Limb (tissue), 2 donors: ENCODE measurements around the gene TRIM68.

Experiments used
- DNase-seq, 2 donors: peaks; one replicate each; pipeline ENCODE4 v3.0.0-alpha.2; 2016; ENCODE audit errors: extremely low spot score in 2 of 2

TRIM68 gene, protein sequence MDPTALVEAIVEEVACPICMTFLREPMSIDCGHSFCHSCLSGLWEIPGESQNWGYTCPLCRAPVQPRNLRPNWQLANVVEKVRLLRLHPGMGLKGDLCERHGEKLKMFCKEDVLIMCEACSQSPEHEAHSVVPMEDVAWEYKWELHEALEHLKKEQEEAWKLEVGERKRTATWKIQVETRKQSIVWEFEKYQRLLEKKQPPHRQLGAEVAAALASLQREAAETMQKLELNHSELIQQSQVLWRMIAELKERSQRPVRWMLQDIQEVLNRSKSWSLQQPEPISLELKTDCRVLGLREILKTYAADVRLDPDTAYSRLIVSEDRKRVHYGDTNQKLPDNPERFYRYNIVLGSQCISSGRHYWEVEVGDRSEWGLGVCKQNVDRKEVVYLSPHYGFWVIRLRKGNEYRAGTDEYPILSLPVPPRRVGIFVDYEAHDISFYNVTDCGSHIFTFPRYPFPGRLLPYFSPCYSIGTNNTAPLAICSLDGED

GRCh38 chr11:4607781-4608666 is at the start of gene TRIM68:
Gene TRIM68, minus strand, starts transcription at chr11:4608231. Its CDS starts 2,727 bp downstream, at chr11:4605504.
- DNase-seq, result peak; percentile 96 to 97

DNA sequence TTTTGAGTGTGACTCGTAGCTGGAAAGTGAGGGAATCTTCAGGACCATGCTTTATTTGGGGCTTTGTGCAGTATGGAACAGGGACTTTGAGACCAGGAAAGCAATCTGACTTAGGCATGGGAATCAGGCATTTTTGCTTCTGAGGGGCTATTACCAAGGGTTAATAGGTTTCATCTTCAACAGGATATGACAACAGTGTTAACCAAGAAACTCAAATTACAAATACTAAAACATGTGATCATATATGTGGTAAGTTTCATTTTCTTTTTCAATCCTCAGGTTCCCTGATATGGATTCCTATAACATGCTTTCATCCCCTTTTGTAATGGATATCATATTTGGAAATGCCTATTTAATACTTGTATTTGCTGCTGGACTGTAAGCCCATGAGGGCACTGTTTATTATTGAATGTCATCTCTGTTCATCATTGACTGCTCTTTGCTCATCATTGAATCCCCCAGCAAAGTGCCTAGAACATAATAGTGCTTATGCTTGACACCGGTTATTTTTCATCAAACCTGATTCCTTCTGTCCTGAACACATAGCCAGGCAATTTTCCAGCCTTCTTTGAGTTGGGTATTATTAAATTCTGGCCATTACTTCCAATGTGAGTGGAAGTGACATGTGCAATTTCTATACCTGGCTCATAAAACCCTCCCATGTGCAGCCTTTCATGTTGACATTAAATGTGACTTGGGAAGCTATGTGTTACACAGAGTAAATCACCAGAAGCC is 46.8 kb upstream of the TRIM68 start:
- no peak for DNase-seq

GRCh38 chr11:4647766-4648165 is 39.7 kb upstream of the TRIM68 start:
- DNase-seq, result no peak

DNA sequence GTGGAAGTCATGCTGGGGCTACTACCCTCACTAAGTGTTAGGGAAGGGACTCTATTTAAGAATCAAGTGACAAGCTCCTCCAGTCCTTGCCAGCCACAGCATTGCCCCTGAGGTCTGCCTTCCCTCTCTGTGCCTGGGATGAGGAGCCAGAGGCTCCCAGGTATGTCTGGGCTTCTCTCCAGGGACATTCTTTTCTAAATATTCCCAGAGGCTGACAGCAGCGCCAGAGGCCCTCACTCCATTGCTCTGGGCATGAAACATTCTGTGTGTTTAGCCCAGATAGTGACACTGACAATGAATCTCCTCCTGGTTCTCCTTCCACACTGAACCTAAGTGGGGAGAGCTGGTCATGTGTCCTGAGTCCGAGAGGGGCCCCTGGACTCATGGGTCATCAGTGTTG is 37.9 kb upstream of the TRIM68 start:
- DNase-seq, result no peak

DNA sequence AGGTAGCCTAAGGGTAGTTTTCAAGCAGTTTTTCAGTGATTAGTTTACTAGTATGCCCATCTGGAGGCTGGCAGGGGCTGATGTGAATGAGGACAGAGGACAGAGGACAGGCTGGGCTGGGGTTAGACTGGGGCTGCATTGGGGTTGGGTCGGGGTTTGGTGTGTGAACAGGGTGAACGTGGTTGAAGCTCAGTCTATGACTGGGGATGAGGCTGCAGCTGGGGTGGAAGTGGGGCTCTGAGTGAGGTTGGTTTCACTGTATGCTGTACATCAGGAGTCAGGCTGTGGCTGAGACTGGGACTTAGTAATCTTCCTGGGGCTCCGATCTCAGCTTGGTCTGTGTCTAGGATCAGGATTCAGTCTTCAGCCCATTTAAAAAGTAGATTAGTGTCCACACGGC is 36.2 kb upstream of the TRIM68 start:
- DNase-seq, result no peak

DNA sequence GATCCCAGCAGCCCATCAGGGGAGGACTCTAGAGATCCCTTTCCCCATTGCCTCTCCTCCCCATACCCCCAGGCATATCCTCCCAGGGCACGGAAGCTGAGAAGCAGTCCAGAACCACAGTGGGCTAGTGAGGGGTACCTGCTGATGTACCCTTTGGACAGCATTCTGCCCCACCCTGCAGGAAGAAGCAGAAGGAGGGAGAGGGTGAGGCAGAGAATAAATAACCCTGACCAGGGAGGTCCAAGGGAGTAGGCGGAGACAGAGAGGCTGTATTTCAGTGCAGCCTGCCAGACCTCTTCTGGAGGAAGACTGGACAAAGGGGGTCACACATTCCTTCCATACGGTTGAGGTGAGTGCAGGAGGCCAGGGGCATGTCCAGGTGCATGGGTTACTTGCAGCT is 35.7 kb upstream of the TRIM68 start, which contains the start of gene OR51E1:
OR51E1 (plus strand) TSS at position 301 of the 400 bp plus-strand sequence. CDS start 8,545 bp downstream, outside the sequence.
- DNase-seq, result no peak

DNA sequence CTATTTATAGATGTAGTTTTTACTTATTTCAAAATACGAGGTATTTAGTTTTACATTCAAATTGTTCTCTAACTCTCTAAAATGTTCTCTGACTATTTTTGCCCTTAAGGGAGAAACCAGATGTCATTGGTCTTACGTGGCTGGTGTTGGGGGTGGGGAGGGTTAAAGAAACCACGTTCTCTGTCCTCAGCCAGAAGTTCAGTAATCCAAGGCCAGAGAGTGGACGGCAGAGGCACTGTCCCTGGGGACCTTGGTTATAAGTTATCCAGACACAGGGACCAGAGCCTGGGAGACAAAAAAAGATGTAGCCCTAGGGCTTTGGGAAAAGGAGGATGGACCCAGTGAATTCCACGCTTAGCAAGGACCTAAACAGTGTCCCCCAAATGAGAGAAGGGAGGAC is 35.0 kb upstream of the TRIM68 start:
- DNase-seq, result no peak

- no peak for DNase-seq
Observed at GRCh38 chr11:4642043-4642442, 34.0 kb upstream of the TRIM68 start.

GRCh38 chr11:4641501-4641900 is 33.5 kb upstream of the TRIM68 start:
- no peak for DNase-seq

DNA sequence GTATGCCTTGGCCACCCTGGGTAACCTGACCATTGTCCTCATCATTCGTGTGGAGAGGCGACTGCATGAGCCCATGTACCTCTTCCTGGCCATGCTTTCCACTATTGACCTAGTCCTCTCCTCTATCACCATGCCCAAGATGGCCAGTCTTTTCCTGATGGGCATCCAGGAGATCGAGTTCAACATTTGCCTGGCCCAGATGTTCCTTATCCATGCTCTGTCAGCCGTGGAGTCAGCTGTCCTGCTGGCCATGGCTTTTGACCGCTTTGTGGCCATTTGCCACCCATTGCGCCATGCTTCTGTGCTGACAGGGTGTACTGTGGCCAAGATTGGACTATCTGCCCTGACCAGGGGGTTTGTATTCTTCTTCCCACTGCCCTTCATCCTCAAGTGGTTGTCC is 31.9 kb upstream of the TRIM68 start:
- DNase-seq, result no peak

DNA sequence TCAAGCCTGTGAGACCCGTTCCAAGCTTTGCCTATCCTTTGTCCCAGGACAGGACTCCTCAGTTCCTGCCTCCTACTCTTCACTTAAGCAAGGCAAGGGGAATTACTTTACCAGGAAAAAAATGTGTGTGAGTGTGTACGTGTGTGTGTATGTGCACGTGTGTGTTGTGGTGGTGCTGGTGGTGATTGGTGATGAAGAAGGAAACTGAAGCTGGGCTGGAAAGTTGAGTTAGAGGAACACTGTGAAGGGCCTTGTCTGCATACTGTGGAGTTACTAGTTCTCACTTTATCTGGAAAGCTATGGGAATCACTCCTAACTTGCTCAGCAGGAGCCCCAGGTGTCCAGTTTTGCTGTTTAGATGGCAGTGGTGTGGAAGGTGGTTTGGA is 29.6 kb upstream of the TRIM68 start:
- DNase-seq, result no peak

GRCh38 chr11:4636962-4637661 is 29.1 kb upstream of the TRIM68 start, which contains the start of gene OR51D1:
Gene OR51D1, plus strand, starts transcription at chr11:4637477. Its CDS starts 2,314 bp downstream, at chr11:4639791.
- peak; percentile 74 to 82 for DNase-seq

- DNase-seq, result no peak
Observed at GRCh38 chr11:4636136-4636535, 28.1 kb upstream of the TRIM68 start.

GRCh38 chr11:4626207-4627099 is 18.4 kb upstream of the TRIM68 start:
- DNase-seq, result peak; percentile 36 to 77

DNA sequence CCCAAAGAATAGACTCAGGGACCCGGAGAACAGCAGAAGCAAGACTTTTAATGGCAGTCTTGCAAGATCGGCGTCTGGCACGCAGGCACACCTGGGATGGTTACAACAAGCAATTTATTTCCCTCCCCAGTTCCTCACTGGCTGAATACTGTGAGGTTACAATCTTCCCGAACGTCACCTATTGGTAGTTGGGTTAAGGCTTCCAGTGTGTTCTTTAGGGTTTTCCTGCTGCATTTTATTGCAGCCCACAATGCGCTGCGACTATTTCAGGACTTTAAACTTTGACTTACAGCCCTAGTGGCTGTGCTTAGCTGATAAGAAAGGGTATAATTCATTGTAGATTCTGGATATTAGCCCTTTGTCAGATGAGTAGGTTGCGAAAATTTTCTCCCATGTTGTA is 11.5 kb upstream of the TRIM68 start:
- DNase-seq, result no peak

GRCh38 chr11:4615856-4616444 is 7.9 kb upstream of the TRIM68 start:
- no peak for DNase-seq

DNA sequence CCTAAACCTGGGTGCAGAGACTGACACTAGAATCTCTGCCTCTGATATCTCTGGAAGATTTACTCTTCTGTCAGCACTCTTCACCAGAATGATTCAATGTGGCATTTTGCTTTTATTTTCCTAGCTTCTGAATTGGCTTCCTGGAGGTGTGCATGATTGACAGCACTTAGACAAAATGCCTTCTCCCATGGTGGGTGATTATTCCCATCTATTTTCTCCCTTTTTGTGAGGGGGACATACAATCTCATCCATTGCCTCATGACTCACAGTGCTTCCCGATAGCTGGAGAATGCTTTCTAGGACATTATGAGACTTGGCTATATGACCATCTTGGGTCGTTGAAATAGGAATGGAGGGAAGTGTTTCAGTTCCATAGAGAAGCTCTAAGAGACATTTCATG is 4.0 kb upstream of the TRIM68 start:
- no peak for DNase-seq

- no peak for DNase-seq
Observed at GRCh38 chr11:4610258-4610935, 2.4 kb upstream of the TRIM68 start.

DNA sequence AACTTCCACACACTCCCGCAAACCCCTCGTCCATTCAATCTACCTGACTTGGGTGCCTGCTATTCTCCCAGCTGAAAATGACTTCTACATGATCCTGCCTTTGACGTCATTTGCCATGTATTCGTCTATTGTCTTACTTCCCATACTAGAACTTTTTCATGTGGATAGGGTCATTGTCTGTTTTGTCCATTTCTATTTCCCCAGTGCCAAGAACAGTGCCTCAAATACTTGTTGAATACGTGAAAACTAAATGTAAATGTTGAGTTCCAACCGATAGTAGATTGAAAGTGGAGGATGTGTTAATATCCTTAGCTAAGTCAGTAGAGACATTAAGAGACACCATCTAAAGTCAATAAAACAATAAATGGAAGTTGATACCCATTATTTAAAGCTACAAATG is 935 bp downstream of the TRIM68 start:
- no peak for DNase-seq
